HL-60 (cell line): ENCODE measurements around the gene NUAK2.

Experiments
- CTCF ChIP-seq: IDR thresholded peaks from one replicate; pipeline ENCODE4 v1.5.1; 2011; ENCODE audit warnings: low read length, control low read depth, inconsistent platforms; ENCODE audit not compliant: insufficient read depth
- GABPA ChIP-seq: IDR thresholded peaks from 2 replicates; pipeline ENCODE4 v1.6.1; 2012; ENCODE audit warnings: low read depth
- POLR2AphosphoS5 ChIP-seq: IDR thresholded peaks from 2 replicates; pipeline ENCODE4 v1.6.1; 2012; ENCODE audit warnings: low read depth
- REST ChIP-seq: IDR thresholded peaks from 2 replicates; pipeline ENCODE4 v1.6.1; 2012; ENCODE audit warnings: low read depth; ENCODE audit not compliant: insufficient replicate concordance

- TF ChIP-seq REST (no peak), CTCF (no peak), POLR2AphosphoS5 (no peak), GABPA (no peak)
Observed at GRCh38 chr1:205283270-205284147, 38.0 kb downstream of the NUAK2 start.
